Fibroblast of pulmonary artery (primary cell): Measurements from ENCODE around the gene SLC8A1.

ENCODE experiments used
- DNase-seq: peaks from one replicate; pipeline ENCODE4 v3.0.0-alpha.2; 2010; ENCODE audit warnings: low read depth
- H3K4me3 ChIP-seq: replicated peaks from 2 replicates; pipeline ENCODE4 v1.5.1; 2011; ENCODE audit warnings: low read depth, mild to moderate bottlenecking, control low read depth, low read length, moderate library complexity
- CTCF ChIP-seq: IDR thresholded peaks from 2 replicates; pipeline ENCODE4 v1.5.1; 2011; ENCODE audit warnings: mild to moderate bottlenecking, control low read depth, low read length, inconsistent platforms; ENCODE audit errors: missing control alignments

The SLC8A1 gene

GRCh38 chr2:40311026-40311425 lies 140.9 kb downstream of the SLC8A1 start:
- no peak for DNase-seq
- no peak for TF ChIP-seq CTCF
- no peak overlapping the region for H3K4me3 ChIP-seq

DNA sequence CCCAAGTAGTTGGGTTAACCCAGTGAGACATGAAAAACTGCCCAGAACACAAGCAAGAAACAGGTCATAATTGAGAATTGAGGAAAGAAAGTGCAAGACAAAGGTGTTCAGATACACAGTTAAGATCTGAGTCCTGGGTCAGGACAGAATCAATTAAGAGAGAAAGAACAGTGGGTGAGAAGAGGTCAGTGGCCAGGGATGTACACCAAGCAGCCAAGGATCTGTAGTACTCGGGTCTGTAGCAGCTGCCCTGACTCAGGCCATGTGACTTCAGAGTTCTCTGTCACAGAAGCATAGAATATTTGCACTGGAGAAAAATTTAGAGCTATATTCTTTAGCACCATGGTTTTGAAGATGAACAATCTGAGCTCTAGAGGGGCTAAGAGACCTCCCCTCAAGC lies 141.6 kb downstream of the SLC8A1 start:
- no peak overlapping the region for H3K4me3 ChIP-seq
- no peak for TF ChIP-seq CTCF
- DNase-seq, result no peak

DNA sequence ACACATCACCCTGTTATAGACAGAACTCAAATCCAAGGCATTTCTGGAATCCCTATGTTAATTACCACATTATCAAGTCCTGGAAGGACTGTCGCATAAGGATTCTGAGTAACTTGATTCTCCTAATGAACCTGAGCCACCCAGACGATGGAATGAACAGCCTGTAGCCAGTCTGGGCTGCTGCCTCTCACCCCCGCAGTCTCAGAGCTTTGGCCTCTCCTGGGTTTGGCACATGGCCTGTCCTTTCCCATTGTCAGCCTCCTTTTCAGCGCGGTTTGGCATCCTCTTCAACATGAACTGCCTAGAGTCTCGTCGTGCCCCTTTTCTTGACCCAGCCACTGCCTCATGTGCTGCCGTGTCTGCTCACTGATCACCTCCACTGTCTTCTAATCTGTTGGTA lies 147.6 kb downstream of the SLC8A1 start:
- no peak for TF ChIP-seq CTCF
- DNase-seq, result no peak
- no peak overlapping the region for H3K4me3 ChIP-seq

- DNase-seq, result no peak
- no peak for TF ChIP-seq CTCF
- H3K4me3 ChIP-seq, result no peak overlapping the region
Measured at GRCh38 chr2:40303746-40304145, 148.1 kb downstream of the SLC8A1 start.

- DNase-seq, result no peak
Measured at GRCh38 chr2:40302751-40303325, 149.1 kb downstream of the SLC8A1 start.

GRCh38 chr2:40300391-40300790 lies 151.5 kb downstream of the SLC8A1 start:
- no peak for TF ChIP-seq CTCF
- DNase-seq, result no peak
- no peak overlapping the region for H3K4me3 ChIP-seq

More at GRCh38 chr2:40302751-40303325, 149.1 kb downstream of the SLC8A1 start:
- TF ChIP-seq CTCF, result no peak
- no peak overlapping the region for H3K4me3 ChIP-seq

GRCh38 chr2:40299781-40300180 lies 152.1 kb downstream of the SLC8A1 start:
- TF ChIP-seq CTCF, result no peak
- H3K4me3 ChIP-seq, result no peak overlapping the region
- DNase-seq, result no peak
